LNCAP (cell line): ENCODE measurements around the gene LAMA3.

Source experiments
- CTCF ChIP-seq: fragments of 450-650 bp; IDR thresholded peaks from 2 replicates; pipeline ENCODE4 v1.5.1; 2017; ENCODE audit warnings: mild to moderate bottlenecking

LAMA3 gene

GRCh38 chr18:23876921-23877320 is 187.7 kb downstream of the LAMA3 start:
- no peak for TF ChIP-seq CTCF

DNA sequence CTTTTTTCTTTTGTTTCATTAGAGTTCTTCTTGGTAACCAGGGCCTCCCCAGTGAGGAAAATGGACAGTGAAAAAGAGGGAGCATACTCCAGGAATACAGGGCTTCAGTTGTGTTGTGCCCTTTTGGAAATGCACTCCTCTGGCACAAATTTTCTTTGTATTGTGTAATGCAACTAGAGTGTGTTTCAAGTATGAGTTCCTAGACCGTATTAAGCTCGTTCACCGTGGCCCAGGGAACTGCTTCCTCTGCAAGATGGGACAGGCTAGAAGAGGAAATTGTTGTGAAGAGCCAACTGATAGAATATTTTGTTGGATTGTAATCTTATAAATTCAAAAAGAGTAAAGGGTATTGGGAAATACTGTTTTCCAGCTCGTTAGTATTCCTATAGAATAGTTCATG is 188.1 kb downstream of the LAMA3 start:
- TF ChIP-seq CTCF = no peak

DNA sequence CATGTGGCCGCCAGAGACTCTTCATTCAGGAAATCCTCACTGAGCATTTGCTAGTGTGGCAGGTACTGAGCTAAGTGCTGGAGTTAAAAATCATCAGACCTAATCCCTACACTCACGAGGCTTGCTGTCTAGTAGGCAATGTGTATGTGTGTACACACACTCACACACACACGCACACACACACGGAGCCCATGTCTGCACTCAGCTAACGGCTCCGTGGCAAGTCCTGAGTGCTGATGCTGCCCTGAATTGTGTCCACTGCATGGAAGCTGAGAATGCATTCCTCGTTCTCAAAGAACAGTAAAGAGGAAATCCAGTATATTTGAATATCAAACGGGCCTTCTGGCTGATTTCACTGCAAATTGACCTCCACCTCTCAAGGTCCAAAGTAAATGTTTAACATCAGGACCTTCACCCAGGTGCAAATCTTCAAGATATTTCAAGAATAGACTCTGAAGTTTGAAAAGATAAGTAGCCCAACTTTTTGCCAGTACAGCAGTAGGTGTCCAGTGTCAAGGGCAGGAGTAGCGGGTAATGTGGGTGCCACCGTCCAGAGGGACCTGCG is 189.2 kb downstream of the LAMA3 start:
- no peak for TF ChIP-seq CTCF

DNA sequence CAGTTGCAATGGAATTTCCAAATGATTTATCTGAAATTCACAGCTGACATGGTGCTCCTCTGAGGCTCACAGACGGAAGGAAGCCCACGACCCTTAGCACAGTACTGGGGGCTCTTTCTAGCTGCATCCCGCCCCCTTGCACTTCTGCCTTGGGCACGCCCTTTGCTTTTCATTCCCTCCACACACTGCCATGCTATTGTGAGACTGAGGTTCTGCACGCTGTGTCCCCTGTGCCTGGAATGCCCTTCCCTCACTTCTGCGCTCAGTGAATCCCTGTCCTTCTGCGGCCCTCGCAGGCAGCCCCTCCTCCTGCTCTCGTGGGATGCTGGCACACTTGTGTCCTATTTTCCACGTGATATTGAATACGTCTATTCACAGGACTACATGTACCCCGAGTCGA is 189.9 kb downstream of the LAMA3 start:
- no peak for TF ChIP-seq CTCF

- TF ChIP-seq CTCF = no peak
Measured at GRCh38 chr18:23879544-23879943, 190.3 kb downstream of the LAMA3 start.

DNA sequence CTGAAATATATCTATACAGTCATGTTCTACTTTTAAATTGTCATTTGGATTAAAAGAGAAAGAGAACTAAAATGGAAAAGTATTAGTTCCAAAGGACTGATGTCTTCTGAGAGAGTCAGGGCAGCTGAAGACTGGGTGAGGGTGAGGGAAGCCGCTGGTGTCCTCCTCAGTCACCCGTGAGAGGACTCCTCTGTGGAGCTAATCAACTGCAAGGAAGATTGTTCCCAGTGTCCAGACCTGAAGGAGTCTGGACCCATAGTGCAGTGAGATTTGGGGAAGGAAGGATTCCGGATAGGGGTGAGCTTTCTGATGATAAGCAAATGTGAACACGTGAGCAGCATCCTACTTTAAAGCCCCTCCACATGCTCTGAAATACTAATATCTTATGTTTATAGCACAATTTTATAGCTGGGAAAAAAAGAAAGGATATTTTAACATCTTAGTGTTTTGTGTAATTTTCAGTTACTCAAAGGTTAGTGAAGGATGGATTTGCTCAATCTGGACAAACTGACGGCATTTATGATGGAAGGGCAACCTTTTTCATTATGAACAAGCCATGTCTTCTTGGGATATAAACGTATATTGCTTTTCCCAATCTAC is 190.8 kb downstream of the LAMA3 start:
- no peak for TF ChIP-seq CTCF

DNA sequence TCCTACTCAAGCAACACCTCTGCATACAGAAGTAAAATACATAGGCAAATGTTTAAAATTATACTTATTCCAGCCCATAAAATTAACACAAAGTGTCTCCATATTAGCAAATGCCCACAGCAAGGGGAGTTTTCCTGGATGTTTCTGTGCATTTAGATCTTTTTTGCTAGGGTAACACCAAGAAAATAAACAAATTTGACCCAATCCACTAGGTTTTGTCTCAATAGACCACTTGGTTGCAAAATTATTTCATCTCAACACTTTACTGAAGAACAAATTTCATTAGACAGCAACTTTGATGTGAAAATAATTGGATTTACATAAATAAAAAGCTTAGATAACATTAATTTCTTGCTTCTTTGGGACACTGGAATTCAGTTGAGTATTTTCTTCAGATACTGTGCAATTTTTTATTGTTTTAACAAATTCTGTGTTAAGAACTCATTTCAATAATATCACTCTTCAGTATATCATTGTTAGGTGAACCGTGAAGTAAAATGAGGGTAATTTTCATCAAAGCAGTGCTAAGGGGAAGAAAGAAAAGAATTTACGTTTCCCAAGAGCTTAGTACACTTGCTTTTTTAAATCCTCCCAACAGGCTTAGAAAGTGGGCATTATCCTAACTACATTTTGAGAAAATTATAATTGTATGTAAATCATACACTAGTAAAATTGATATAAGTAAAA is 191.8 kb downstream of the LAMA3 start:
- TF ChIP-seq CTCF = no peak
